Prostate gland (tissue), 2 donors: Measurements from ENCODE around the gene PTPRU. TPM values are rescaled to one million over a fixed set of nuclear protein-coding genes. Genes with fewer than 3 reads are reported as not detected.

Experiments used
- DNase-seq: peaks from one replicate; pipeline ENCODE4 v3.0.0-alpha.2; 2019; ENCODE audit warnings: low spot score
- H3K27ac ChIP-seq, 2 donors: fragments of 200-600 bp; sonication (generic); 2 replicates each; pipeline ENCODE4 v1.5.1; 2017 to 2019
- H3K27me3 ChIP-seq: fragments of 200-600 bp; sonication (generic); replicated peaks from 2 replicates; pipeline ENCODE4 v1.5.1; 2019; ENCODE audit not compliant: insufficient read depth
- H3K36me3 ChIP-seq, 2 donors: fragments of 200-600 bp; sonication (generic); 1 replicate in 1 of 2; 2 replicates in 1 of 2; pipeline versions ENCODE4 v1.5.1 to v1.8.1; 2017 to 2019
- H3K4me1 ChIP-seq: fragments of 200-600 bp; sonication (generic); replicated peaks from 2 replicates; pipeline ENCODE4 v1.5.1; 2019
- H3K4me3 ChIP-seq, 2 donors: fragments of 200-600 bp; sonication (generic); 2 replicates each; pipeline ENCODE4 v1.5.1; 2017 to 2019
- H3K9me3 ChIP-seq: fragments of 200-600 bp; sonication (generic); 2 replicates; pipeline ENCODE4 v1.5.1; 2017
- CTCF ChIP-seq, 4 experiments: fragments of 200-600 bp in 2 of 4; fragments of 450-650 bp in 2 of 4; sonication (generic) in 2 of 4; IDR thresholded peaks; 1 replicate in 3 of 4; 2 replicates in 1 of 4; pipeline ENCODE4 v1.5.1; 2016 to 2019; ENCODE audit warnings: antibody characterized with exemption in 4 of 4, mild to moderate bottlenecking in 2 of 4, moderate library complexity in 2 of 4
- POLR2A ChIP-seq: fragments of 450-650 bp; IDR thresholded peaks from one replicate; pipeline ENCODE4 v1.6.1; 2016; ENCODE audit warnings: antibody characterized with exemption, mild to moderate bottlenecking
- POLR2AphosphoS5 ChIP-seq: sonication (generic); formaldehyde crosslinking; IDR thresholded peaks from one replicate; pipeline ENCODE4 v1.6.1; 2017; ENCODE audit warnings: antibody characterized with exemption
- WGBS: methylation state at CpG from one replicate; pipeline ENCODE4 v1.1.5; 2018; 5-methylcytosine and 5-hydroxymethylcytosine counted together
- intact Hi-C: fragments of 100-400 bp; cut with DNase I; formaldehyde crosslinking; loops from one replicate; pipeline ENCODE4 v1.14.2; 2022
- total RNA-seq, 2 donors: library from RNA; depleted of rRNA; stranded (reverse); fragments of >200 nt; gene quantifications; one replicate each; pipeline ENCODE4 v1.1.0, GENCODE V29; 2016

PTPRU gene
- total RNA-seq, 2 donors from 2014 or later = 49.9 to 60.5 TPM

GRCh38 chr1:29331729-29332128, 95.4 kb downstream of the PTPRU start:
- TF ChIP-seq POLR2AphosphoS5 (no peak), CTCF (IDR thresholded peaks at IDR 0.05) (no peak), POLR2A (no peak)

DNA sequence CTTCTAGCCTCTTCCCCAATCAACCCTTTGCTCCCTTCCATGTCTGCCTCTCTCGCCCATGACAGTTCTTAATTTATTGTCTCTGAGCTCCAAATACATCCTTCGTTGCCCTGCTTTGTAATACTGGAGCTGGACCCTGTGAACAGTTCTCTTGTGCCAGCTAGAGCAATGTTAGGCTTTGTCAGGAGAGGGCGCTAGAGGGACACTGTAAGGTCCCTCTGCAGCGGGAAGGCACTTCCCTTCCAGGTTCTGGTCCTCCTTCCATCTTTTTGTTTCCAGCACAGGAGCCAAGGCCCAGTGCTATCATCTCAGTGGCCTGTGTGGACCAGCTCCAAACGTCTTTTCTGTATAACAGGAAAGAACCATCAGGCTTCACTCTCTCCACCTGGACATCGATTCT, 95.9 kb downstream of the PTPRU start:
- no peak for DNase-seq
- Histone ChIP-seq H3K27ac (no peak overlapping the region), H3K9me3 (no peaks in the 10 kb centered on the region), H3K4me3 (no peak overlapping the region), H3K27me3 (no peaks in the 10 kb centered on the region), H3K36me3 (no peaks in the 10 kb centered on the region), H3K4me1 (no peaks in the 10 kb centered on the region)
- WGBS = 44% methylated on average over 6 of the region's 6 CpGs
- TF ChIP-seq CTCF (IDR thresholded peaks at IDR 0.05) (peak in 1 of 4 experiments; percentile 30), POLR2A (no peak), POLR2AphosphoS5 (no peak)
- intact Hi-C loops = no loop called here

More at GRCh38 chr1:29331729-29332128, 95.4 kb downstream of the PTPRU start:
- DNase-seq = no peak
- Histone ChIP-seq H3K27ac (no peak overlapping the region), H3K27me3 (no peaks in the 10 kb centered on the region), H3K9me3 (no peaks in the 10 kb centered on the region), H3K36me3 (no peaks in the 10 kb centered on the region), H3K4me1 (no peaks in the 10 kb centered on the region), H3K4me3 (no peak overlapping the region)
- 38% methylated on average over 1 of the region's 1 CpG for WGBS
- intact Hi-C loops = no loop called here

- TF ChIP-seq POLR2A (no peak), POLR2AphosphoS5 (no peak), CTCF (IDR thresholded peaks at IDR 0.05) (no peak)
- DNase-seq = no peak
- Histone ChIP-seq H3K4me1 (no peaks in the 10 kb centered on the region), H3K36me3 (no peaks in the 10 kb centered on the region), H3K4me3 (no peak overlapping the region), H3K27ac (no peak overlapping the region), H3K9me3 (no peaks in the 10 kb centered on the region), H3K27me3 (no peaks in the 10 kb centered on the region)
- WGBS = 63% methylated on average over 3 of the region's 3 CpGs
- intact Hi-C loops = no loop called here
Measured at GRCh38 chr1:29333008-29333407, 96.7 kb downstream of the PTPRU start.

GRCh38 chr1:29335573-29335972, 99.3 kb downstream of the PTPRU start:
- no peaks in the 10 kb centered on the region for H3K9me3 ChIP-seq
- H3K4me3 ChIP-seq = no peak overlapping the region
- no peak for DNase-seq
- no peaks in the 10 kb centered on the region for H3K36me3 ChIP-seq
- H3K27ac ChIP-seq = no peak overlapping the region
- intact Hi-C loops = no loop called here
- no peaks in the 10 kb centered on the region for H3K27me3 ChIP-seq
- H3K4me1 ChIP-seq = no peaks in the 10 kb centered on the region
- no peak for TF ChIP-seq POLR2AphosphoS5
- no peak for TF ChIP-seq CTCF (IDR thresholded peaks at IDR 0.05)
- no peak for TF ChIP-seq POLR2A

GRCh38 chr1:29338908-29339575, 102.7 kb downstream of the PTPRU start:
- intact Hi-C loops = no loop called here
- Histone ChIP-seq H3K4me1 (no peaks in the 10 kb centered on the region), H3K4me3 (no peak overlapping the region), H3K27me3 (no peaks in the 10 kb centered on the region), H3K27ac (no peak overlapping the region), H3K36me3 (no peaks in the 10 kb centered on the region), H3K9me3 (no peaks in the 10 kb centered on the region)
- no peak for DNase-seq
- WGBS = 62% methylated on average over 3 of the region's 3 CpGs
- no peak for TF ChIP-seq POLR2A
- no peak for TF ChIP-seq CTCF (IDR thresholded peaks at IDR 0.05)
- TF ChIP-seq POLR2AphosphoS5 = no peak
